Nephron progenitor cell (in vitro differentiated cells): ENCODE results near the gene PHRF1.

Experiments used
- DNase-seq: peaks from one replicate; pipeline ENCODE4 v3.0.0; 2021
- H3K27ac Mint-ChIP-seq: 2 replicates; pipeline ENCODE4 v1.8.0; 2021; ENCODE audit warnings: mild to moderate bottlenecking, moderate library complexity, mixed read lengths
- H3K27me3 Mint-ChIP-seq: 2 replicates; pipeline ENCODE4 v1.8.0; 2021; ENCODE audit warnings: mild to moderate bottlenecking, low read depth, mixed read lengths; ENCODE audit not compliant: poor library complexity
- H3K36me3 Mint-ChIP-seq: 2 replicates; pipeline ENCODE4 v1.8.0; 2021; ENCODE audit warnings: low read depth, mixed read lengths
- H3K4me1 Mint-ChIP-seq: 2 replicates; pipeline ENCODE4 v1.8.0; 2021; ENCODE audit warnings: mixed read lengths
- H3K4me3 Mint-ChIP-seq: 2 replicates; pipeline ENCODE4 v1.8.0; 2021; ENCODE audit warnings: mild to moderate bottlenecking, moderate library complexity, mixed read lengths
- H3K9me3 Mint-ChIP-seq: 2 replicates; pipeline ENCODE4 v1.8.0; 2021; ENCODE audit warnings: mild to moderate bottlenecking, moderate library complexity, mixed read lengths
- CTCF ChIP-seq: fragments of 200-600 bp; sonication (generic); IDR thresholded peaks from 2 replicates; pipeline ENCODE4 v1.5.0; 2021; ENCODE audit warnings: antibody characterized with exemption

The PHRF1 gene

DNA sequence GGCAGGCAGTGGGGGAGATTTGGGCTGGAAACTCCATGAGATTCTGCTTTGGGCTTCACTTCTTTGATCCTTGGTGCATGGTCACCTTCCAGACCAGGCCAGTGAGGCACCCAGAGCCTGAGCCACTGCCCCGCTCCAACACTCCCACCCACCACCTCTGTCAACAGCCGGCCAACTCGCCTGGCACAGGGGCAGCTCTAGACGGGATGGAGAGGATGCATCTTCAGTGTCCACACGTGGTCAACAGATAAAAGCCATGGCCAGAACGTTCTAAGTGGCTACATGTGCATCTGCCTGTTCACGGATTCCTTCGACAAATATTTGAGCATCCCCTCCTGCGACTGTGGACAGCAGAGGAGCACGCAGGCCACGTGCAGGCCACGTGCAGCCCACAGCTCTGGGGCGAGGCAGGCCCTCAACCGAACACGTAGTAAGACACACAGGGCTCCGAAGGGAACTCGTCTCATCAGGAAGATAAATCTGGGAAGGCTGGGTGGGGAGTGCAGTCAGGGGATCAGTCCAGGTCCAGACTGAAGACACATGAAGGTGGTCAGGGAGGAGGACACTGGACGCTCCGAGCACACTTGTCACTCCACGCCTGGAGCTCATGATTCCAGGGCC, 37.7 kb upstream of the PHRF1 start:
- Mint-ChIP-seq H3K9me3 (no peaks in the 10 kb centered on the region), H3K4me1 (peaks cover 26% of the 10 kb centered on the region), H3K36me3 (peaks cover 5% of the 10 kb centered on the region), H3K4me3 (peak overlapping the region; percentile 32), H3K27me3 (peaks cover 27% of the 10 kb centered on the region), H3K27ac (no peak overlapping the region)
- no peak for TF ChIP-seq CTCF
- peak; percentile 3 for DNase-seq

GRCh38 chr11:539971-540481, 36.2 kb upstream of the PHRF1 start:
- H3K4me1 Mint-ChIP-seq, result peaks cover 26% of the 10 kb centered on the region
- TF ChIP-seq CTCF, result no peak
- H3K27ac Mint-ChIP-seq, result no peak overlapping the region
- no peak overlapping the region for H3K4me3 Mint-ChIP-seq
- H3K9me3 Mint-ChIP-seq, result no peaks in the 10 kb centered on the region
- H3K27me3 Mint-ChIP-seq, result peaks cover 27% of the 10 kb centered on the region
- DNase-seq, result no peak
- peaks cover 5% of the 10 kb centered on the region for H3K36me3 Mint-ChIP-seq

DNA sequence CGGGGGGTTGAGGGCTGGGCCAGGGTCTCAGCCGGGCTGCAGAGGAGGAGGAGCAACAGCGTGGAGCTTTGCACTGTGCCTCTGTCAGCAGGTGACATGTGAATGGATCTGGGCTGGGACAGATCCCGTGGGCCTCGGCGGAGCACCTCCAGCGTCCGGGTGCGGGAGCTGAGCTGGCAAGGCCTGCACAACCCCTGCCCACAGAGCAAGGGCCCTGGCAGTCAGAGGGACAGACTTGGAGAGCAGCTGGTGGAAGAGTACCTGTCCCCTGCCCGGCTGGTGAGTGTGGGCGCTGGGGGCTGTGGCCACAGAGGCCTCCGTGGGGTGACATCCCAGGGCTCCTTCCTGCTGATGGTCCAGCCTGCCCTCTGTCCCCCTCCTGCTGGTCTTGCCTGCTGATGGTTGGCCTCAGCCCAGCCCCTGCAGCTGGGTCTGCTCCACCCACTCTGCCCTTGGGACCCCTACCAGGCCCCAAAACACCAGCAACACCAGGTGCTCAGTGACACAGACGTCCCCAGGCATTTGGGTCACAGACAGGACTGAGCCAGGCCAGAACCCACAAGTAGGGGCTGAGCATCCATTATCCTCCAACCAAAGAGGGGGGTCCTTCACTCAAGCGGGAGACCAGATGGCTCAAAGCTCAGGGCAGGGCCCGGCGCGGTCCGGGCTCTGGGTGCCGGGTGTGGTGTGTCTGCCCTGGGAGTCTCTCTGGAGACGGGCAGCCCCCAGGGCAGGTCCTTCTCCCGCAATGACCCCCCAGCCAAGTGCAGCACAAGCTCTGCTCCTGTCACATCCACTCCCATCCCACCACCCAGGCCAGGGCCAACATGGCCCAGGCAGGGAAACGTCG, 35.5 kb upstream of the PHRF1 start:
- Mint-ChIP-seq H3K27me3 (peaks cover 30% of the 10 kb centered on the region), H3K36me3 (peaks cover 5% of the 10 kb centered on the region), H3K9me3 (no peaks in the 10 kb centered on the region), H3K4me1 (peaks cover 26% of the 10 kb centered on the region), H3K4me3 (no peak overlapping the region), H3K27ac (no peak overlapping the region)
- no peak for TF ChIP-seq CTCF
- peak; percentile 8 for DNase-seq

DNA sequence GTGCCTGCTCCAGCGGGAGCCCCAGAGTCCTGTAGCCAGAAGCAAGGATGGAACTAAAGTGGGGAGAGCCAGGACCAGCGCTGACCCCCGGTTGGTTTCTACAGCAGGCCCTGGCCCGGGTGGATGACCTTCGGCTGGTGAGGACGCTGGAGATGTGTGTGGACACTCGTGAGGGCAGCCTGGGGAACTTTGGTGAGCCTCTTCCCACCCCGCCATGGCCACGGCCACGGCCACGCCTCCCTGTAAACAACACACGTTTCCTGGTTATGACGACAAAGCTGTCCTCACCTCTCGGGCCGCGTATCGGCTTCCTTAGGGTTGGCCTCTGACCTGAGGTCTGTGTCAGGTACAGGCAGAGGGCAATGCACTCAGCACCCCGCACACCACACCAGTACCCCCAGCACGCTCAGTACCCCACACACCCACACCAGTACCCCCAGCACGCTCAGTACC, 34.8 kb upstream of the PHRF1 start:
- Mint-ChIP-seq H3K4me3 (no peak overlapping the region), H3K4me1 (peaks cover 26% of the 10 kb centered on the region), H3K27ac (no peak overlapping the region), H3K9me3 (no peaks in the 10 kb centered on the region), H3K27me3 (peaks cover 26% of the 10 kb centered on the region), H3K36me3 (peaks cover 5% of the 10 kb centered on the region)
- TF ChIP-seq CTCF, result no peak
- DNase-seq, result peak; percentile 5

GRCh38 chr11:544817-545166, 31.5 kb upstream of the PHRF1 start:
- H3K9me3 Mint-ChIP-seq, result no peaks in the 10 kb centered on the region
- H3K36me3 Mint-ChIP-seq, result peaks cover 5% of the 10 kb centered on the region
- H3K4me3 Mint-ChIP-seq, result no peak overlapping the region
- TF ChIP-seq CTCF, result no peak
- no peak for DNase-seq
- no peak overlapping the region for H3K27ac Mint-ChIP-seq
- peaks cover 6% of the 10 kb centered on the region for H3K27me3 Mint-ChIP-seq
- H3K4me1 Mint-ChIP-seq, result peaks cover 7% of the 10 kb centered on the region
